ENCODE data around the gene SSPN. TPM values are rescaled to one million over a fixed set of nuclear protein-coding genes. Genes with fewer than 3 reads are reported as not detected.

The SSPN gene
- total and polyA plus RNA-seq, 9 of the 15 experiments (the other 6 are each of a cell fraction or from before 2014, with no cell fraction given), result 0.40 TPM; not detected in 8

- CTCF ChIA-PET (ENCODE audit: low intra/inter-chr PET ratio), result no interaction called here
- intact Hi-C loops (cut with micrococcal nuclease) (no loop called here), in situ Hi-C loops (cut with MboI) (no loop called here)
- H3K27ac ChIP-seq (ENCODE audit: extremely low read depth, low read depth, low read length), result no peak overlapping the region
- H3K79me2 ChIP-seq (ENCODE audit: control insufficient read depth, insufficient read depth, low read length), result no peaks in the 10 kb centered on the region
- H3K4me3 ChIP-seq, result no peak overlapping the region
- H2AFZ ChIP-seq (ENCODE audit: low read depth, low read length), result no peak overlapping the region
- FAIRE-seq (no peak), ATAC-seq (no peak), DNase-seq (ENCODE audit: extremely low read depth in 1 of 4, low spot score in 3 of 4) (no peak)
- H3K9me1 ChIP-seq (ENCODE audit: control insufficient read depth, insufficient read depth, low read length), result no peaks in the 10 kb centered on the region
- peaks cover 2 to 6% of the 10 kb centered on the region in 2 experiments; a peak in 2 of 5 replicates for H3K27me3 ChIP-seq (ENCODE audit: control insufficient read depth in 2 of 2, insufficient read depth in 2 of 2, low read length in 2 of 2)
- BruUV-seq (replicated peaks), result no TSS peak
- POLR2A ChIA-PET, result interaction anchor here (1.1 kb wide), 1 partner anchor 17 kb away, joined by 3 read pairs; no protein-coding TSS in a partner anchor
- no peak overlapping the region for H3K4me2 ChIP-seq (ENCODE audit: insufficient read depth, low read length)
- no peaks in the 10 kb centered on the region for H3K9me3 ChIP-seq (replicated peaks; ENCODE audit: control insufficient read depth, insufficient read depth, low read depth, low read length)
- H3K9ac ChIP-seq (ENCODE audit: insufficient read depth in 1 of 2, low read depth in 2 of 2, low read length in 2 of 2), result no peak overlapping the region
- H3K4me1 ChIP-seq (replicated peaks in 1 of 2; ENCODE audit: control insufficient read depth in 2 of 2, insufficient read depth in 2 of 2, low read length in 2 of 2), result no peaks in the 10 kb centered on the region; a peak in 1 of 5 replicates
- 2% methylated on average over 3 of the region's 3 CpGs for WGBS (ENCODE audit: insufficient coverage, low coverage, missing lambda C conversion rate)
- no peaks in the 10 kb centered on the region; the same call in 1 of the 2 replicates for H4K20me1 ChIP-seq (replicated peaks; ENCODE audit: control insufficient read depth, insufficient read depth, low read length)
- TF ChIP-seq SP1 (CRISPR knock-in tag; IDR thresholded peaks at IDR 0.05) (no peak), FOXA3 (CRISPR knock-in tag; conservative IDR thresholded peaks at IDR 0.05 in 1 of 2, IDR thresholded peaks at IDR 0.05 in 1 of 2) (no peak), VEZF1 (CRISPR knock-in tag; IDR thresholded peaks at IDR 0.05) (no peak), FUS (optimal IDR thresholded peaks at IDR 0.05; ENCODE audit: low read depth, low read length) (no peak), ZNF655 (CRISPR knock-in tag; IDR thresholded peaks at IDR 0.05) (no peak), ZNF3 (CRISPR knock-in tag; IDR thresholded peaks at IDR 0.05) (no peak), THRB (CRISPR knock-in tag; conservative IDR thresholded peaks at IDR 0.05) (no peak), ZNF644 (tag; IDR thresholded peaks at IDR 0.05; ENCODE audit: low read depth) (no peak), PURB (CRISPR knock-in tag; IDR thresholded peaks at IDR 0.05; ENCODE audit: low read depth) (no peak), TCF7 (IDR thresholded peaks at IDR 0.05; ENCODE audit: borderline replicate concordance) (no peak), NCOA6 (IDR thresholded peaks at IDR 0.05) (no peak), ZNF57 (CRISPR knock-in tag; IDR thresholded peaks at IDR 0.05) (no peak), HNRNPUL1 (IDR thresholded peaks at IDR 0.05; ENCODE audit: low read length) (no peak), ZBTB26 (CRISPR knock-in tag; IDR thresholded peaks at IDR 0.05) (no peak), ZBTB17 (CRISPR knock-in tag; IDR thresholded peaks at IDR 0.05) (no peak), SNIP1 (IDR thresholded peaks at IDR 0.05; ENCODE audit: low read depth) (no peak), SETDB1 (IDR thresholded peaks at IDR 0.05; ENCODE audit: low read length) (no peak), ZNF408 (CRISPR knock-in tag; IDR thresholded peaks at IDR 0.05; ENCODE audit: low read depth) (no peak), TAF7 (tag; IDR thresholded peaks at IDR 0.05) (no peak)
- no peaks in the 10 kb centered on the region for H3K36me3 ChIP-seq (ENCODE audit: control insufficient read depth, insufficient read depth, low read length)
Measured at GRCh38 chr12:26157001-26157400, 38.4 kb upstream of the SSPN start.

All from K562 (cell line).